Lung microvascular endothelial cell (primary cell): ENCODE data around the gene PIP5K1B. TPM values are rescaled to one million over a fixed set of nuclear protein-coding genes. Genes with fewer than 3 reads are reported as not detected.

ENCODE experiments used
- DNase-seq, 2 donors: peaks; one replicate each; pipeline versions ENCODE4 v3.0.0 to v3.0.0-alpha.2; 2010; ENCODE audit warnings: low read depth in 2 of 2
- total RNA-seq: library from RNA; depleted of rRNA; stranded (reverse); fragments of >200 nt; gene quantifications from 2 replicates; pipeline ENCODE4 v1.2.1, GENCODE V29; 2014

The PIP5K1B gene
- total RNA-seq, 1 donor from 2014 or later, result under 0.01 TPM

DNA sequence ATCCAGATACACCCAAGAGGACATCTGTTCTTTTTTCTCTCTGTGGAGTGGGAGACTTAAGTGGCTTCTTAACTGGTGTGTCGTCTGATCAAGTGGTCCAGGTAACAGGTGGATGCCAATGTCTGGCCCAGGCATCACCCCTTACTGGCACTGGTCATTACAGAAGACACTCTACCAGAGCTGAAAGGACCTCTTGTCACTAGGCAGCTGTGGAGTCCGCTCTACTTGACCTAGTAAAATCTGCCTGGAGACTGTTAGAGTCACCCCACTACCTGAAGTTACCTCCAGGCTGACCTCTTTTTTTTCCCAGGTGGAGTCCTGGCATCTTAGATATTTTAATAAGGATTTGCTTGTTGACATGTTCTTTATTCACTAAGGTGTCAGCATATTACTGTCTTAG lies 353.1 kb downstream of the PIP5K1B start:
- no peak for DNase-seq

Other genes with a start within 250 kb of the PIP5K1B start
- not detected in 2 replicates for gene TMEM252, start 164.4 kb upstream of the PIP5K1B start, total RNA-seq